Astrocyte of the spinal cord (primary cell): ENCODE results near the gene NR3C1.

Experiments
- DNase-seq: peaks from one replicate; pipeline ENCODE4 v3.0.0; 2011; ENCODE audit warnings: low read depth, low spot score
- H3K4me3 ChIP-seq: 2 replicates; pipeline ENCODE4 v1.5.1; 2011; ENCODE audit warnings: low read depth, mild to moderate bottlenecking, low read length, moderate library complexity
- CTCF ChIP-seq: IDR thresholded peaks from 2 replicates; pipeline ENCODE4 v1.5.1; 2012; ENCODE audit warnings: low read depth, mild to moderate bottlenecking, low read length, inconsistent platforms
- in situ Hi-C: cut with HindIII; loops from 2 replicates; pipeline ENCODE4 v1.10.0; 2017; ENCODE audit warnings: low sequenced_read_pairs

Gene NR3C1

DNA sequence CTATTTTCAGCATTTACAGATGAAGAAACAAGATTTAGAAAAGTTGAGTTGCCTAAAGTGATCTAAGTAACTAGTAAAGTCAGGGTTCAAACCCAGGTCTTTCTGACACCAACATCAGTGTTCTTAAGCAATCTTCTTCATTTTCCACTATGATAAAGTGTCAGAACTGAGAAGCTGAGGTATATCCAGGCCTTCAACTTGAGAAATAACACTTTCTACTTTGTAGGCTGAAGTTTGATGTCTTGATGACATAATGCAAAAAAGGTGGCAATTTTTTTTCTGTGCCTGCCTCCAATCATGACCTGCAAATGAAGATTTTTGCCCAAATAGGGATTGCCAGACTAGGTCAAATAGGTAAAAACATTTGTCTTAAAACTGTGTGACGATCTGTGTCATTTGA lies 81.3 kb downstream of the NR3C1 start:
- in situ Hi-C loops: no loop called here
- H3K4me3 ChIP-seq: no peak overlapping the region
- DNase-seq: no peak
- TF ChIP-seq CTCF: no peak

- H3K4me3 ChIP-seq: no peak overlapping the region
- in situ Hi-C loops: no loop called here
- DNase-seq: no peak
- TF ChIP-seq CTCF: no peak
These were observed 83.9 kb downstream of the NR3C1 start for GRCh38 chr5:143319437-143320227.

- in situ Hi-C loops: no loop called here
- H3K4me3 ChIP-seq: no peak overlapping the region
- DNase-seq: no peak
- TF ChIP-seq CTCF: no peak
These were observed 84.7 kb downstream of the NR3C1 start for GRCh38 chr5:143318833-143319232.

DNA sequence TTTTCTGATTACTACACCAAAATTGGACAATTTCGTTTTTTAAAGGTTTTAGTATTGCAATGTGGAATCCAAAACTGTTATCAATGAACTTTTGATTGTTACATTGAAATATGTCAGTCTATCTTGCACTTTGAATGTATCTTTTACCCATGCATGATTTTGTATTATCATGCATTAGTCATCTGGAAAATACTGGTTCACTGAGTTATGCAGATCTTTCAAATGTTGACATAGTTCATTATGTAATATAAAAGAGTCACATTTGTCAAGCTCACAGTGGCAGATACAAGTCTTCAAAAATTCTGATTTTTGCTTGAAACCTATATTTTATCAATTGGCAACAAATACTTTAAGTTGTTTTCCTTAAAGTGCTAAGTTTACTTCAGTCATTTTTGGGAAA lies 85.2 kb downstream of the NR3C1 start:
- no peak for DNase-seq
- no peak overlapping the region for H3K4me3 ChIP-seq
- TF ChIP-seq CTCF: no peak
- in situ Hi-C loops: no loop called here

DNA sequence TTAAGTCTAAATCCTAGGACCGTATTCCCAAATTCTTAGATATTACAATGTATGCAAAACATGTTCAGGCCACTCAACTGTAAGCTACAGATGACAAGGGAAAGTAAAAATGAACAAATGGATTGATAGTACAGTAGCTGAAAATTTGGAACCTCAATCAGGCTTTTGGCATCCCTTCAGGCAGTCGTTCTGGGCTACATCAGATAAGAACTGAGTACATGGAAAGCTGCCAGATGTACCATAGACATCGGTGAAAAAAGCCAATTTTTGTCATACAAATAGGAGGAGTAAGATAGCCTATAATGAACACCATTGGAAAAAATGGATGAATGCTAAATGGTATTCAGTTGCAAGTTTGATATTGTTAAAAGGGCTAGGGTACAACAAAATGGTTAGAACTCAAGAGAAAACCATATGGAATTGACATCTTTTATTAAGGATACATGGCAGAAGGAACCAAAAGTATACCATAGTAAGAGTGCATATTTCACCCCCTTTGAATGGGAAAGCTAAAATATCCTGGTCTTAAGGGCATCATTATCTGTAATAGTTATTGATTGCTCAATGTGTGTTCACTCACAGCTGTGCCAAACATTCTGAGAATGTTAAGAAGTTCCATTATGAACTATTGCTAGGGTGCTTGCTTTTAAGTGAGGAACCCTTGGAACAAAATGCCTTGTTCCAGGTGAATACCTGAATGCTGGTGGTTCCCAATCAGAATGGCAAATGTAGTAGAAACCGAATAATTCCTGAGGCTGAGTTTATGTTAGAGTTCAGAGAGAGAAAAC lies 86.4 kb downstream of the NR3C1 start:
- in situ Hi-C loops: no loop called here
- no peak for TF ChIP-seq CTCF

GRCh38 chr5:143316337-143316736 lies 87.1 kb downstream of the NR3C1 start:
- in situ Hi-C loops: no loop called here
- TF ChIP-seq CTCF: no peak

More for the DNA sequence above, 86.4 kb downstream of the NR3C1 start:
- DNase-seq: no peak
- H3K4me3 ChIP-seq: no peak overlapping the region

More at GRCh38 chr5:143316337-143316736, 87.1 kb downstream of the NR3C1 start:
- no peak for DNase-seq
- H3K4me3 ChIP-seq: no peak overlapping the region
